Epithelial cell of proximal tubule (primary cell): Measurements from ENCODE around the gene TNN. TPM values are rescaled to one million over a fixed set of nuclear protein-coding genes. Genes with fewer than 3 reads are reported as not detected.
A peak's percentile ranks its signal among the peaks of the same experiment; 100 is the strongest.

Experiments
- DNase-seq: peaks from one replicate; pipeline ENCODE4 v3.0.0-alpha.2; 2011; ENCODE audit warnings: low read depth
- H3K4me3 ChIP-seq: 2 replicates; pipeline ENCODE4 v1.5.1; 2011; ENCODE audit warnings: low read depth, mild to moderate bottlenecking, low read length
- CTCF ChIP-seq: conservative IDR thresholded peaks from 2 replicates; pipeline ENCODE4 v1.5.1; 2012; ENCODE audit warnings: low read depth, mild to moderate bottlenecking, low read length
- total RNA-seq: library from RNA; depleted of rRNA; stranded (reverse); fragments of >200 nt; gene quantifications from 2 replicates; pipeline ENCODE4 v1.2.3, GENCODE V29; 2015

The TNN gene
- total RNA-seq, 1 donor from 2014 or later: not detected

DNA sequence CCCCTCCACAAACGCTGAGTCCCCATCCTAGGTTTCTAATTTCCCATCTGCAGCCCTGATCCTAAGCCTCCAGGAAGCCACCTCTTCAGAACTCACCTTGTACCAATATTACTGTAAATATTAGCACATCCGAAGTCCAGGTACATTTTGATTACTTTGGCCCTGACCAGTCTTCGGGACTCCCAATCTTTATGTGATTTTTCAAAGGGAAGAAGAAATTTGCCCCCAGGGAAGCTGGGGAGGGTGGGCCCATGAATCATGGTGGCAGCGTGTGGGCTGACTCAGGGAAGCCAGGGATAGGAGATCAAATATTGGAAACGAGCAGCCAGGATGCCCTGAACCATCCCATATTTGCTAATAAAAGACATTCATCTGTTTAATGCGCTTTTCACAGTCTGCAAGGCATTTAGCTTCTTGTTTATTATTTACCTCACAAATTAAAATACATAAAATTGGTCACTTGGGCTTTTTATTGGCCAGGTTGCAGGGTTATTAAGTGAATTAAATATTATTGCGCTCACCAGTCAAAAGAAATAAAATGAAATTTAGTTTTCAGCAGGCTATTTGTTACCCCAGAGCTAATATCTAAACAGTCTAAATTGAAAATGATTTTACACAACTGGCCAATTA is 78.4 kb downstream of the TNN start:
- DNase-seq: no peak
- H3K4me3 ChIP-seq: no peak overlapping the region
- no peak for TF ChIP-seq CTCF

- no peak overlapping the region for H3K4me3 ChIP-seq
- DNase-seq: no peak
- TF ChIP-seq CTCF: peak; percentile 91
These were observed 79.0 kb downstream of the TNN start for GRCh38 chr1:175146529-175147213.

- no peak for TF ChIP-seq CTCF
- no peak for DNase-seq
- H3K4me3 ChIP-seq: no peak overlapping the region
These were observed 79.9 kb downstream of the TNN start for GRCh38 chr1:175147569-175147968.

DNA sequence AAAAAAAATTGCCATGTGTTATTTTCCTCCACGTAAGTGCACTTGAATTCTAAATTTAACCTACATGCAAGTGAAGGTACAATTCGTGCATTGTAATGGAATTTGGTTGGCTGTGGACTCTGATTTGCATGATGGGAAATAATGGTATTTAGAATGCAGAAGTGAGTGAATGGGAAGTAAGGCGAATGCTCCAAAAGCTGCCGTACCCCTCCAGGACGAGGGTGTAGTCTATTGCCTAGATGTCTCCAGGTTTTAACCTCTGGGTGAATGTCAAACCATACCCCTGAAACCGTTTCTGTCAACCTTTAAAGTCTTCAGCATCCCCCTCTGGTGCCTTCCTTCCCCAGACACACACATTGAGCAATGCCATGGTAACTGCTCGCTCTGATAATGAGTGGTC is 80.4 kb downstream of the TNN start:
- no peak overlapping the region for H3K4me3 ChIP-seq
- no peak for TF ChIP-seq CTCF
- DNase-seq: no peak

GRCh38 chr1:175150596-175151319 is 83.1 kb downstream of the TNN start:
- H3K4me3 ChIP-seq: no peak overlapping the region
- no peak for DNase-seq
- no peak for TF ChIP-seq CTCF

- no peak for DNase-seq
- no peak overlapping the region for H3K4me3 ChIP-seq
- peak; percentile 90 for TF ChIP-seq CTCF
These were observed 84.5 kb downstream of the TNN start for GRCh38 chr1:175152006-175152652.
